Effector memory CD8-positive, alpha-beta T cell (primary cell): Measurements from ENCODE around the gene BACH2.

ENCODE experiments used
- ATAC-seq: fragments of 150-1000 bp; cut with Tn5 transposase; replicated peaks from 2 replicates; pipeline ENCODE4 v1.10.0; 2021; ENCODE audit warnings: mild to moderate bottlenecking, moderate library complexity
- DNase-seq, 3 experiments: peaks; one replicate each; pipeline ENCODE4 v3.0.0; 2021
- H3K27ac Mint-ChIP-seq, 2 donors: one replicate each; pipeline ENCODE4 v1.8.0; 2022; ENCODE audit warnings: mild to moderate bottlenecking in 2 of 2, mixed read lengths in 2 of 2, moderate library complexity in 2 of 2
- H3K27me3 Mint-ChIP-seq, 2 donors: one replicate each; pipeline ENCODE4 v1.8.0; 2022; ENCODE audit warnings: mixed read lengths in 2 of 2
- H3K36me3 Mint-ChIP-seq: one replicate; pipeline ENCODE4 v1.8.0; 2022; ENCODE audit warnings: mild to moderate bottlenecking, moderate library complexity, mixed read lengths; ENCODE audit not compliant: insufficient read depth
- H3K4me1 Mint-ChIP-seq, 2 donors: one replicate each; pipeline ENCODE4 v1.8.0; 2022; ENCODE audit warnings: low read depth in 2 of 2, mixed read lengths in 2 of 2
- H3K4me3 Mint-ChIP-seq, 2 donors: one replicate each; pipeline ENCODE4 v1.8.0; 2022; ENCODE audit warnings: mild to moderate bottlenecking in 2 of 2, mixed read lengths in 2 of 2, moderate library complexity in 2 of 2
- H3K9me3 Mint-ChIP-seq, 2 donors: one replicate each; pipeline ENCODE4 v1.8.0; 2022; ENCODE audit warnings: mixed read lengths in 2 of 2

The BACH2 gene

GRCh38 chr6:89952105-89952671 is 344.5 kb downstream of the BACH2 start:
- ATAC-seq (peak; percentile 50), DNase-seq (peak in 2 of 3 experiments; percentile 12 to 14)
- Mint-ChIP-seq H3K27me3 (no peaks in the 10 kb centered on the region), H3K36me3 (peaks cover 6% of the 10 kb centered on the region), H3K4me3 (peak overlapping the region; percentile 55 to 72), H3K4me1 (peaks cover 41 to 52% of the 10 kb centered on the region in 2 donors), H3K9me3 (no peaks in the 10 kb centered on the region), H3K27ac (peak overlapping the region; percentile 67 to 87)

GRCh38 chr6:89951574-89952104 is 345.0 kb downstream of the BACH2 start:
- ATAC-seq (no peak), DNase-seq (no peak)
- Mint-ChIP-seq H3K27me3 (no peaks in the 10 kb centered on the region), H3K4me3 (peak overlapping the region; percentile 55 to 72), H3K27ac (peak overlapping the region; percentile 67 to 87), H3K36me3 (peaks cover 6% of the 10 kb centered on the region), H3K9me3 (no peaks in the 10 kb centered on the region), H3K4me1 (peaks cover 41 to 47% of the 10 kb centered on the region in 2 donors)

- Mint-ChIP-seq H3K27ac (no peak overlapping the region), H3K9me3 (no peaks in the 10 kb centered on the region), H3K27me3 (no peaks in the 10 kb centered on the region), H3K4me3 (peak overlapping the region in 1 of 2 donors; percentile 25), H3K36me3 (peaks cover 6% of the 10 kb centered on the region), H3K4me1 (peaks cover 41 to 47% of the 10 kb centered on the region in 2 donors)
- DNase-seq (no peak), ATAC-seq (no peak)
These were observed 345.7 kb downstream of the BACH2 start for GRCh38 chr6:89950879-89951391.

- no peaks in the 10 kb centered on the region for H3K27me3 Mint-ChIP-seq
- ATAC-seq (no peak), DNase-seq (no peak)
- H3K4me1 Mint-ChIP-seq, result peaks cover 39 to 44% of the 10 kb centered on the region in 2 donors
- H3K27ac Mint-ChIP-seq, result no peak overlapping the region
- no peaks in the 10 kb centered on the region for H3K9me3 Mint-ChIP-seq
- peaks cover 6% of the 10 kb centered on the region for H3K36me3 Mint-ChIP-seq
- H3K4me3 Mint-ChIP-seq, result no peak overlapping the region
These were observed 346.2 kb downstream of the BACH2 start for GRCh38 chr6:89950446-89950845.

GRCh38 chr6:89948876-89949275 is 347.8 kb downstream of the BACH2 start:
- H3K4me1 Mint-ChIP-seq, result peaks cover 31 to 34% of the 10 kb centered on the region in 2 donors
- H3K36me3 Mint-ChIP-seq, result peaks cover 6% of the 10 kb centered on the region

GRCh38 chr6:89944826-89945407 is 351.7 kb downstream of the BACH2 start:
- Mint-ChIP-seq H3K9me3 (no peaks in the 10 kb centered on the region), H3K27me3 (no peaks in the 10 kb centered on the region), H3K36me3 (peaks cover 6% of the 10 kb centered on the region), H3K4me1 (peaks cover 5 to 10% of the 10 kb centered on the region in 2 donors), H3K27ac (peak overlapping the region; percentile 12 to 25), H3K4me3 (no peak overlapping the region)
- ATAC-seq (peak; percentile 43), DNase-seq (no peak)

More at GRCh38 chr6:89948876-89949275, 347.8 kb downstream of the BACH2 start:
- Mint-ChIP-seq H3K4me3 (no peak overlapping the region), H3K9me3 (no peaks in the 10 kb centered on the region), H3K27ac (peak overlapping the region in 1 of 2 donors; percentile 93), H3K27me3 (no peaks in the 10 kb centered on the region)
- DNase-seq (no peak), ATAC-seq (no peak)

GRCh38 chr6:89944181-89944755 is 352.4 kb downstream of the BACH2 start:
- Mint-ChIP-seq H3K9me3 (no peaks in the 10 kb centered on the region), H3K27ac (peak overlapping the region; percentile 12 to 25), H3K4me1 (peaks cover 5 to 10% of the 10 kb centered on the region in 2 donors), H3K4me3 (no peak overlapping the region), H3K27me3 (no peaks in the 10 kb centered on the region), H3K36me3 (peaks cover 6% of the 10 kb centered on the region)
- no peak for DNase-seq
- ATAC-seq, result no peak

- peaks cover 5 to 10% of the 10 kb centered on the region in 2 donors for H3K4me1 Mint-ChIP-seq
- ATAC-seq (no peak), DNase-seq (no peak)
- H3K36me3 Mint-ChIP-seq, result peaks cover 7% of the 10 kb centered on the region
- no peak overlapping the region for H3K4me3 Mint-ChIP-seq
- no peaks in the 10 kb centered on the region for H3K9me3 Mint-ChIP-seq
- no peak overlapping the region for H3K27ac Mint-ChIP-seq
- H3K27me3 Mint-ChIP-seq, result no peaks in the 10 kb centered on the region
These were observed 354.0 kb downstream of the BACH2 start for GRCh38 chr6:89942601-89943000.

GRCh38 chr6:89941763-89942497 is 354.7 kb downstream of the BACH2 start:
- no peak for ATAC-seq
- H3K4me3 Mint-ChIP-seq, result no peak overlapping the region
- peaks cover 13% of the 10 kb centered on the region for H3K36me3 Mint-ChIP-seq

GRCh38 chr6:89941031-89941762 is 355.4 kb downstream of the BACH2 start:
- Mint-ChIP-seq H3K9me3 (no peaks in the 10 kb centered on the region), H3K27ac (no peak overlapping the region), H3K36me3 (peaks cover 13% of the 10 kb centered on the region), H3K27me3 (no peaks in the 10 kb centered on the region), H3K4me3 (no peak overlapping the region), H3K4me1 (peaks cover 5 to 10% of the 10 kb centered on the region in 2 donors)
- DNase-seq, result no peak
- ATAC-seq, result no peak

More at GRCh38 chr6:89941763-89942497, 354.7 kb downstream of the BACH2 start:
- Mint-ChIP-seq H3K27ac (no peak overlapping the region), H3K27me3 (no peaks in the 10 kb centered on the region), H3K9me3 (no peaks in the 10 kb centered on the region), H3K4me1 (peaks cover 5 to 10% of the 10 kb centered on the region in 2 donors)
- no peak for DNase-seq

- Mint-ChIP-seq H3K4me1 (peaks cover 5 to 10% of the 10 kb centered on the region in 2 donors), H3K27ac (no peak overlapping the region), H3K4me3 (no peak overlapping the region), H3K27me3 (no peaks in the 10 kb centered on the region), H3K36me3 (peaks cover 13% of the 10 kb centered on the region), H3K9me3 (no peaks in the 10 kb centered on the region)
- peak; percentile 61 to 73 (median 65) for DNase-seq
- peak; percentile 97 for ATAC-seq
These were observed 356.2 kb downstream of the BACH2 start for GRCh38 chr6:89940225-89941027.

GRCh38 chr6:89939144-89939543 is 357.5 kb downstream of the BACH2 start:
- no peaks in the 10 kb centered on the region for H3K27me3 Mint-ChIP-seq
- no peaks in the 10 kb centered on the region for H3K9me3 Mint-ChIP-seq
- no peak for ATAC-seq
- peaks cover 0 to 4% of the 10 kb centered on the region in 2 donors for H3K4me1 Mint-ChIP-seq
- H3K27ac Mint-ChIP-seq, result no peak overlapping the region
- no peak for DNase-seq
- no peak overlapping the region for H3K4me3 Mint-ChIP-seq
- H3K36me3 Mint-ChIP-seq, result peaks cover 16% of the 10 kb centered on the region
